Epithelial cell of prostate (primary cell): ENCODE results near the gene AHCY.
"Not testable (repeated sequence)": the region's sequence is repeated elsewhere in the genome, so short reads cannot be mapped to it uniquely, and the experiment has no call there.

Source experiments
- DNase-seq: peaks from one replicate; pipeline ENCODE4 v3.0.0-alpha.2; 2011; ENCODE audit warnings: low read depth, low spot score
- H3K27ac ChIP-seq: fragments of 450-650 bp; 2 replicates; pipeline ENCODE4 v1.5.1; 2017; ENCODE audit warnings: mild to moderate bottlenecking

Gene AHCY

DNA sequence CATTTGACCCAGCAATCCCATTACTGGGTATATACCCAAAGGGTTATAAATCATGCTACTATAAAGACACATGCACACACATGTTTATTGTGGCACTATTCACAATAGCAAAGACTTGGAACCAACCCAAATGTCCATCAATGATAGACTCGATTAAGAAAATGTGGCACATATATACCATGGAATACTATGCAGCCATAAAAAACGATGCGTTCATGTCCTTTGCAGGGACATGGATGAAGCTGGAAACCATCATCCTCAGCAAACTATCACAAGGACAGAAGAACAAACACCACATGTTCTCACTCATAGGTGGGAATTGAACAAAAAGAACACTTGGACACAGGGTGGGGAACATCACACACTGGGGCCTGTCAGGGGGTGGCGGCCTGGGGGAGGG lies 25.1 kb upstream of the AHCY start:
- H3K27ac ChIP-seq, DNase-seq: not testable (repeated sequence)

DNA sequence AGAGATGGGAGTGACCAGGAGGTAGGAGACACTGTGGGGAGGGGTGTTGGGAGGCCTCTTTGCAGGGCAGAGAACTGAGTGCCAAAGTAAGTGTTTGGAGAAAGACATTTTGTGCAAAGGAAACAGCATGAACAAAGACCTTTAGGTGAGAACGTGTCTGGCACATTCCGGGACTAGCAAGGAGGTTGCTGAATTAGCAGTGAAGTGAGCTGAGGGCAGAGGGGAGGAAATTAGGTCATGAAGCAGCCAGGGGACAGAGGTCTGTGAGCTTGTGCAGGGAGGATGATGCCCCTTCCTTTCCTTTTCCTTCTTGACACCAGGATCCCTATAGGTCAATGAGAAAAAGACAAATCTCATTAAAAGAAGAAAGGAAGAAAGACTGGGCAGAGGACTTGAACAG lies 21.4 kb upstream of the AHCY start:
- no peak overlapping the region for H3K27ac ChIP-seq
- DNase-seq: no peak

- no peak overlapping the region for H3K27ac ChIP-seq
- DNase-seq: no peak
Observed at GRCh38 chr20:34322267-34323105, 19.3 kb upstream of the AHCY start.

- H3K27ac ChIP-seq: no peak overlapping the region
- DNase-seq: no peak
Observed at GRCh38 chr20:34320861-34321260, 17.7 kb upstream of the AHCY start.

DNA sequence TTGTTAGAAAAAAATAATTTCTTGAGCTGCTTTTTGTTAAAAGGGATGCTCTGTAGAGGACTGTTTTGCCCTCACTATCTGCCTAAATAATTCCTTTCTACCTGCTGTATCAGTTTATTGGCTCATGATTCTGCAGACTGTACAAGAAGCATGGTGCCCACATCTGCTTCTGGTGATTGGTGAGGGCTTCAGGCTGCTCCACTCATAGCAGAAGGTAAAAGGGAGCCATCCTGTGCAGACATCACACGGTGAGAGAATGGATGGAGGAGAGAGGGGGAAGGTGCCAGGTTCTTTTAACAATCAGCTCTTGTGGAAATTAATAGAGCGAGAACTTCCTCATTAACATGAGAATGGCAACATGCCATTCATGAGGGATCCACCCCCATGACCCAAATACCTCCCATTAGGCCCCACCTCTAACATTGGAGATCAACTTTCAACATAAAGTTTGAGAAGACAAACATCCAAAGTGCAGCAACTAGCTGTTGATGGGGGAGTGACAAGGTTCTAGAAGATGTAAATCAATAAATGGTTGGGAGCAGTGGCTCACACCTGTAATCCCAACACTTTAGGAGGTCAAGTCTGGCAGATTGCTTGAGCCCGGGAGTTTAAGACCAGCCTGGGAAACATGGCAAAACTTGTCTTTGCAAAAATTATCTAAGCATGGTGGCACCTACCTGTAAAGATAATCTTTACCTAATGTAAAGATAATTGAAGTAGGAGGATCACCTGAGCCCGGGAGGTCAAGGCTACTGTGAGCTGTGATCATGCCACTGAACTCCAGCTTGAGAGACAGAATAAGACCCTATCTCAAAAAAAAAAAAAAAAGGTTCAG lies 15.7 kb upstream of the AHCY start:
- no peak for DNase-seq
- H3K27ac ChIP-seq: no peak overlapping the region

DNA sequence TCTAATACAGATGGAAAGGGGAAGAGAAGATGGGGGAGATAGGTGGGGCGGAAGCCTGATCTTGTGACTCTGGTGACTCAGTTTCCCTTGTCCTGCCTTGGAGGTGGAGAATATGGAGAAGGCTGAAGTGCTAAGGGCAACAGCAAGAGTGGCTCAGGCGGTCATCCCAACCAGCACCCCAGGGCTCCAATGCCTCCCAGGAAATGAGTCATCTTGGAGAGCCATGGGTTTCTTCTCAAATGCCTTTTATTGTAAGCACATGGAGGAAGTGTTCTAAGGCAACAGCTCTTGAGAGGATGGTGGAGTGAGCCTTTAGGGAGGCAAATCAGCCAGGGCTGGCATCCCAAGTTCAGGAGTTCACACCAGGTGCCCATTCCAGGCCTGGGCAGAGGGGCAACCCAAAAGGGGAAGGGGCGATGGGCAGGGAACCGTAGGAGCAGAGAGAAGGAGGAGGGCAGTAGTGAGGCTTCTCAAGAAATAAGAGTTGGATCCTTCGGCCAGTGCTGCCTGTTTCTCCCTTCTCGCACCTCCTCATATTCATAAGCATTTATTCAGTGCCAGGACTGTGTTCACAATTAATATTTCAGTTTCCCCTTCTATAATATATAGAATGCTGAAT lies 13.2 kb upstream of the AHCY start:
- H3K27ac ChIP-seq: peak overlapping the region; percentile 97
- peak; percentile 49 for DNase-seq

- H3K27ac ChIP-seq: peak overlapping the region; percentile 97
- no peak for DNase-seq
Observed at GRCh38 chr20:34315236-34315635, 12.1 kb upstream of the AHCY start.

GRCh38 chr20:34312544-34313217 lies 9.5 kb upstream of the AHCY start:
- H3K27ac ChIP-seq: peak overlapping the region; percentile 97
- DNase-seq: no peak

DNA sequence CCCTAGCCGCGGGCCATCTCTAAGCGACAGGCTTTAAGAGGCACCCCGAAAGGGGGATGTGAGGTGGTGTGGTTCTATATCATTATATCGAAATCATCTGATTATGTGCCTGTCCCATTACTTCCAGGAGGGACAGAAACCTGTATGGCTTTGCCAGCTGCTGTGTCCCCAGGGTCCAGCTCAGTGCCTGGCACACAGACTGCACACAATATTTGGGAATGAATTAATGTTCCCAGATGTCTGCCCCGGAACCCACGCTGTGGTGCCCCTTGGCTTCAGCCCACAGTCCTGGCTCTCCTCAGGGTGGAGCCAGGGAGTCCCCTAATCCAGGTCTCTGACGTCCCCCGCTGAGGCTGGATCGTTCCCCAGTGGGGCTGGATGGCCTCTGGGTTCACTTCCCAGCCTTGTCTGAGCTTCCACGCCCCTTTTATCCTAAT lies 8.9 kb upstream of the AHCY start:
- no peak for DNase-seq
- no peak overlapping the region for H3K27ac ChIP-seq

GRCh38 chr20:34311118-34312023 lies 8.2 kb upstream of the AHCY start:
- no peak for DNase-seq
- no peak overlapping the region for H3K27ac ChIP-seq

DNA sequence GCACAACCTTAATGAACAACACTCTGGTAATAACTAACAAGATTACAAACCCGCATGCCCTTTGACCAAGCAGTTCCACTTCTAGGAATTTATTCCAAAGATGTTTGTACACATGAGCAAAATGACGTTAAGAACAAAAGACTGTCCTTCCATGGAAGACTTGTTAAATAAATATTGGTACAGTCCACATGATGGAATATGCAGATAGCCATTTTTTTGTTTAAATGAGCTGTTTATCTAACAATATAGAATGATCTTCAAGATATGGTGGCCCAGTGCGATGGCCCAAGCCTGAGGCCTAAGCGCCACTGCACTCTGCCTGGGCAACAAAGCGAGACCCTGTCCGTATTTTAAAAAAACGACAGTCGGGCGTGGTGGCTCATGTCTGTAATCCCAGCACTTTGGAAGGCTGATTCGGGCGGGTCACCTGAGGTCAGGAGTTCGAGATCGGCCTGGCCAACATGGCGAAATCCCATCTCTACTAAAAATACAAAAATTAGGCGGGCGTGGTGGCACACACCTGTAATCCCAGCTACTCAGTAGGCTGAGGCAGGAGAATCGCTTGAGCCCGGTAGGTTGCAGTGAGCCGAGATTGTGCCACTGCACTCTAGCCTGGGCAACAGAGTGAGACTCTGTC lies 7.4 kb upstream of the AHCY start:
- no peak for DNase-seq
- H3K27ac ChIP-seq: no peak overlapping the region

- no peak for DNase-seq
- H3K27ac ChIP-seq: no peak overlapping the region
Observed at GRCh38 chr20:34309691-34310090, 6.5 kb upstream of the AHCY start.

GRCh38 chr20:34305333-34306230 lies 2.4 kb upstream of the AHCY start:
- no peak for DNase-seq
- peak overlapping the region; percentile 70 for H3K27ac ChIP-seq

GRCh38 chr20:34302312-34302722 lies 838 bp downstream of the AHCY start:
- no peak for DNase-seq
- H3K27ac ChIP-seq: peak overlapping the region; percentile 85

DNA sequence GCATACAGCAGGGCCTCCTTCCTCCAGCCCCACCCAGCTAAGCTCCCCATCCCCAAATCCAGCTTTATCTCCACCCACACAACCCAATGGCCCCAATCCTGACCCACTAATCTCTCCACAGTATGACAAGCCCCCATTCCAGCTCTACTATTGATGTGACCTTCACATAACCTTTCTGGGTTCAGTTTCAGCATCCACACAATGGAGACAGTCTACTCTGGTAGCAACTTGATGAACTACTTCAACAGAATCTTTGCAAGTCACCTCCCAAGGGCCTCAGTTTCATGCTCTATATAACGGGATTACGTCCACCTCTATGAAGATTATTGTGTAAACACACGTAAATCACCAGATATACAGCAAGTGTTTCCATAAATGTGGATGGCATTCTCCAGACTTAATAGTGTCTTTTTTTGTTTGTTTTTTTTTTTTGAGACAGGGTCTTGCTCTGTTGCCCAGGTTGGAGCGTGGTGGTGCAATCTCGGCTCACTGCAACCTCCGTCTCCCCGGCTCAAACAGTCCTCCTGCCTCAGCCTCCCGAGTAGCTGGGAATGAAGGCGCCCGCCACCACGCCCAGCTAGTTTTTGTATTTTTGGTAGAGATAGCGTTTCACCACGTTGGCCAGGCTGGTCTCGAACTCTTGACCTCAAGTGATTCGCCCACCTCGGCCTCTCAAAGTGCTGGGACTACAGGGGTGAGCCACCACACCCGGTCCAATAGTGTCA lies 1.4 kb downstream of the AHCY start:
- DNase-seq: no peak
- H3K27ac ChIP-seq: peak overlapping the region; percentile 85

DNA sequence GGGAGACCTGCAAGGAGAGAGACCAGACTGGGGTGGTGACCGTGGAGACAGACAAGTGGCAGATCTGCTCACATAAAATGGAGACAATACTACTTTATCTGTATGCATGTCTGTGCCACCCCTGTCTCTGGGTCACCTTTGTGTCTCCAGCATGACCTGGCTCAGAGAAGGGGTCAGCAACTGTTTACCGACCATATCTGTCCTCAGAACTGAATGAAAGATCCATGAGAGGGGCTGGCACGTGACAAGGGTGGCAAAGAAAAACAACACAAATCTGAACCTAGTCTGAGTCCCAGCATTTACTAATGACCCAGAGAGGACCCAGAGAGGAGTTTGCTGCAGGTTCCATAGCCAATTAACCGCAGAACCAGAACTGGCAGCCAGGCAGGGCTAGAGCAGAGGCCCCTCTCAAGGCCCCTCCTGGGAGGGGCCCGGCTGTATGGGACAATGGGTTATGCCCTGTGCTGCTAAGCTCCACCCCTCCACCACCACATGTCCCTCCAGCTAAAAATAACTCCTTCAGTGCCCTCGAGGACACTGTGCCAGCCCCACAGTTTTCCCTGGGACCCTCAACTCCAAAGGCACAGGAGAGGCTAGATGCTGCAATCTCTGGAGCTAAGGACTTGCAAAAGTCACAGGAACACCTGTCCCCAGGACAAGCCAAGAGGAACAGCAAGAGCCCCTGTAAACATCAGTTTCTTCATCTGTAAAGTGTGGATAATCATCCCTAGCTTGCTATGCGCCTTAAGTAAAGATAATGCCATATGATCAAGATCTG lies 2.2 kb downstream of the AHCY start:
- no peak for DNase-seq
- H3K27ac ChIP-seq: no peak overlapping the region
